NCI-H187 treated with DMSO at 0.1 percent for 48 hours (cell line): ENCODE results near the gene VIPR1.

Experiments used
- DNase-seq: peaks from one replicate; lab custom pipeline; 2025; lab: John Stamatoyannopoulos, UW

Gene VIPR1

GRCh38 chr3:42495393-42495792 is 7.0 kb upstream of the VIPR1 start:
- DNase-seq = no peak

DNA sequence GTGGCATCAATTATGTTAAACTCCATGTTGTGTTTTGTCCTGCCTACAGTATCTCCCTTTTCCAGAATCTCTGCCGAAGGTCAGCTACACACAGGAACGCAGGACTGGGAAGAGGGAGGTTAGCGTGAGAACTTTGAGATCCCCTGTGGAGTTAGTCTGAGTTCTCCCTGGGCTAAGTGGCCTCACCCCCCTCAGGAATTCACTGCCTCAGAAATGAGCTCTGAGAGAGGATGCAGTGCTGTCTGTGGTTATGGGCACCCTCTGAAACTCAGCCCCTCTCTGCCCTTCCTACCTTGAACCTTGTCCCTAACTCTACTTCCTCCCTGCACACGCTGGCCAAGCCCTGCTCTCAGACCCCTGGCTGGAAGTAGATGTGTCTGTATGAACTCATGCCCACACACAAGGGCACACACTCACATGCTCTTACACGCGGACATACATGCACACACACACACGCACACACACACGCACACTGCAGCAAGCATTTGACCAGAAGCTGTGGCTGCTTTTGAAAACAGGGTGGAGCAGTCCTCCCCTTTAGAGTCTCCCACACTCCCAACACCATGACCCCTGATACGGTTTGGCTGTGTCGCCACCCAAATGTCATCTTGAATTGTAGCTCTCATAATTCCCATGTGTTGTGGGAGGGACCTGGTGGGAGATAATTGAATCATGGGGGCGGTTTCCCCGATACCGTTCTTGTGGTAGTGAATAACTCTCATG is 5.3 kb upstream of the VIPR1 start:
- no peak for DNase-seq

GRCh38 chr3:42498034-42498433 is 4.4 kb upstream of the VIPR1 start:
- DNase-seq = no peak

- no peak for DNase-seq
Observed at GRCh38 chr3:42498791-42499477, 3.5 kb upstream of the VIPR1 start.

DNA sequence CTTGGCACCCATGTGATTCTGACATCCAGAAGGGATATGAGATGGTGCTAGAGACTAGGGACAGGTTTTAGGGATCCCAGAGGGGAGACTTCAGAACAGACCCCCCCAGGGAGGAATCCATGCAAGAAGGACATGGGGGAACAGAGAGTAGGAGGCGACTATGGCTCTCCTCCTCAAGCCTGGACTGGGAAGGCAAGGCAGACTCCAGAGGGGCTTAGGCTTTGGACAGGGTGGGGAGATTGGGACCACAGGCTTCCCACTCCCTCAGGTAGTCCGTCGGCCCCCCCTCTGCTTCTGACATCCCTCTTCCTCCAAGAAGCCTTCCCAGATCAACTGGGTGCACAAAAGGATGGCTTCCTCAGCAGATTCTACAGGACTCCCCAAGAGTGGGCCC is 3.0 kb upstream of the VIPR1 start:
- no peak for DNase-seq

DNA sequence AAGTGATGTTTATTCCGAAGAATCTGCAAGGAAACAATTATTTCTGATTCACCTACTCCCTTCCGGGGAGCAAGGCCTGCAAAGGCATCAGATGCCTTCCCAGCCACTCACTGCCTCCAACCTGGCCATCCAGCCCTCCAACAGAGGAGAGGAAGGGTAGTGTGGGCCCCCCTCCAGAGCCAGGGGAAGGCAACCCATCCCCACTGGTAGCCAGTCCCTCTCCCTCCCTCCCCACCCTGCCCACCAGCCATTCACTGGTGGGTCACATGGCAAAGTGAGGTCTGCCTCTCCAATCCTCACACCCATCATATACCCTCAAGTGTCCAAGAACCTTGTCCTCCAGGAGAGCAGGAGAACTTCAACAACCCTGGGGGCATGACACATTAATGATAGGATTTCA is 2.4 kb upstream of the VIPR1 start:
- no peak for DNase-seq

GRCh38 chr3:42500909-42501308 is 1.5 kb upstream of the VIPR1 start:
- no peak for DNase-seq

DNA sequence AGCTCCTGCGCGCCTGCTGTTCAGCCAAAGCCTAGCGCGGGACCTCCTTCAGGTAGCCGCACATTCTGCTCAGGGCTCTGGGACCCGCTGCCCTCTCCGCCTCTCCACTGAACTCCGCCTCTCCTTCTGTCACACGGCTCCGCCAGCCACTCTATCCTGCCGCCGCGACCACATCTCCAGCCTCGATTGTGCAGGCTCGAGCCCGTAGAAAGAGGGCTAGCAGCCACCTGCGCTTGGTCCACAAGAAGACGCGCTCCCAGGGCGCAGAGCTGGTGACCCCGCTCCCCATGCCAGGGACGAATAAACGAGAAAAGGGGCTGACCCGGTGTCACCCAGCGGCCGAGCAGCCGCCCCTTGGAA is 1.1 kb upstream of the VIPR1 start:
- DNase-seq = no peak

DNA sequence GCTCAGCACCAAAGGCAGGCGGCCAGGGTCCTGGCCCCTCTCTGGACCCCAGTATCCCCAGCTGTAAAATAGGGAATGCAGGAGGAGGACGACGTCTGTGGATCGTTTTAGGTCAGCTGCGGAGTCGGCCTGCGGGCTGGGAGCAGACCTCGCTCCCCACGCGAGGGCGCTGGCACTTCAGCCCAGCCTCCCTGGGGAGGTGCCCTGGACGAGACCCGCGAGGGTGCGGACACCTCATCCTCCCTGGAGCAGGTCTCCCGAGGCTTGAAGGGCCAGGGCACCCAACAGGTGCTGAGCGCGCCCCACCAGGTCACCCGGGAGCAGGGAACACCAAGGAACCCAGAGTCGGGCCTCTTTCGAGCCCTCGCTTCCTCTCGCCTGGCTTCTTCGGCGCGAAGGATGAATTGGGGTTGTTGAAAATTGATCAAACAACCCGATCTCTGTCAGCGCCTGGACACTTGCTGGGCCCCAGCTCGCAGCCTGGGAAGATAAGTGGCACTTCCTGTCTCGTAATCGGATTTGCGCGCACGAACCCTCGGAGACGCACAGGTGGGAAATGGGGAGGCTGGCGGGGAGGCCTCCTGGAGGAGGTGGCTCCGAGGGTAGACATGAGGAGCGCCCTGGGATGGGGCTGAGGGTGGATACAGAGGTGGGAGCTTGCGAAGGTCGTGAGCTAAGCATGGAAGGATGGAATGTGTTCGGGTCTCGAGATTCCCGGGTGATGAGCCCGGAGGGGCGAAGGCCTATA is 588 bp upstream of the VIPR1 start:
- DNase-seq = no peak

- no peak for DNase-seq
Observed at GRCh38 chr3:42503251-42503924, 945 bp downstream of the VIPR1 start.

GRCh38 chr3:42503957-42504333 is 1.5 kb downstream of the VIPR1 start:
- DNase-seq = no peak

- no peak for DNase-seq
Observed at GRCh38 chr3:42504334-42505127, 2.1 kb downstream of the VIPR1 start.

DNA sequence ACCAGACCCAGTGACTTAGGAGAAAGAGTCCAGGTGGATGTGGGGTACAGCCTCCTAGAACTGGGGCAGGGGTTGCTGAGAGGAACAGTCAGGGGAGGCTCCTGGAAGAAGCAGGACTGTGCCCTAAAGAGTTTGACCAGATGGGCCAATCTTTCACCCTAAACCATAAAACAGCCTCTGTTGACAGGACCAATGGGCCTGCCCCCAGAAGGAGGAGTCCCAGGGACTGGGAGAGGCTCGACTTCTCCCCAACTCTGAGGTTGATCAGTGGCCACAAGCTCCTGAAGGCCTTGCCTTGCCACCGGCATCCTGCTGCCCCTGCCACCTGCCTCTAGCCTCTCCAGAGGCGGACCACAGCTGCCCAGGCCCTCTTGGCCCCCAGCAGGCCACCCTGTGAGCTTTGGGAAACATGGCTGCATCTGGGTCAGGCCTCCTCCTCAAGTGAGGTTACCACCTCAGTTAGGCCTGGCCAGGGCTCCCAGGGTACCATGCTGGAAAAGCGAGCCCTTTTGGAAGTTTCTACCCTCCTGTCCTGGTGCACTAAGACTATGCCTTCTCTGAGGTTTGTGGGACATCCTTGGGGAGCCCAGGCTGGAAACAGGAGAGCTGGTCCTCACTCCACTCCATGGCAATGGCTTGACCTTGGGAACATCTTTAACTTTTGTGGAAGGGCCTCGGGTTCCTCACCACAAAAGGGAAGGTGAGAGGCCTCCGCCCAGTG is 2.8 kb downstream of the VIPR1 start:
- no peak for DNase-seq

GRCh38 chr3:42505849-42506410 is 3.5 kb downstream of the VIPR1 start:
- DNase-seq = no peak

DNA sequence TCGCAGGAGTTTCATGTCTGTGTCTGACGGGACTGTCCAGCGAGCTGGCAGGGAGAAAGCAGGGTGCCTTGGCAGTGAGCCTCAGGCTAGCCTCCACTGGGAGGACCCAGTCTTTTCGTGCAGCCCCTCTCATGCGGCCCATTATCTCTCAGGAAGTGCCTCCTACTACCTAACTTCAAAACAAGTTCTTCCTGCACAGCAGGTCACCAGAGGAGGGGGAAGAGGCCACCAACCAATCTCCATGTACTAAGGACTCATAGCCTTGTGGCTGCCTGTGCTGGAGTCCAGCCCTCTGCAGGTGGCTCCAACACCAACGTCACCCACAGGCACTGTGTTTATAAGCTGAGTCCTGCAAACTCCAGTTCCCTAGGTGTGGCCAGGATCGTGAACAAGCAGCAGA is 4.8 kb downstream of the VIPR1 start:
- no peak for DNase-seq

GRCh38 chr3:42507761-42508335 is 5.4 kb downstream of the VIPR1 start:
- no peak for DNase-seq

- no peak for DNase-seq
Observed at GRCh38 chr3:42508562-42508961, 6.1 kb downstream of the VIPR1 start.

GRCh38 chr3:42509111-42509510 is 6.7 kb downstream of the VIPR1 start:
- no peak for DNase-seq

DNA sequence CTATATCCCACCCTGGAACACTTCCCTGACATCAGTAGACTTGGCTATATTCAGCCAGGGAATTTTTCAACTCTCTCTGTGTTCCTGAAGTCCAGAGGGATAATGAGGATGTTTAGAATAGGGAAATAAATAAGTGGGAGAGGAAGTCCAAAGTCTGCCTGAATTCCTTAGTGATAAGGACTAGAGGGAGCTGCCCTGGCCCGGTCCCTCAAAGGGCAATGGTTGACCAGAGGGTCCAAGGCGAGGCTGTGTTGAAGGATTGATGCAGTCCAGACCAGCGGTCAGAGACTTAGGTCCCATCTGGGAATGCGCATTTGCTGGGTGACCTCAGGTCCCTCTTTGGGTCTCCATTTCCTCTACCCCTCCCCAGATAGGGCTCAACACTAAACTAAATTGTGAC is 7.9 kb downstream of the VIPR1 start:
- no peak for DNase-seq

DNA sequence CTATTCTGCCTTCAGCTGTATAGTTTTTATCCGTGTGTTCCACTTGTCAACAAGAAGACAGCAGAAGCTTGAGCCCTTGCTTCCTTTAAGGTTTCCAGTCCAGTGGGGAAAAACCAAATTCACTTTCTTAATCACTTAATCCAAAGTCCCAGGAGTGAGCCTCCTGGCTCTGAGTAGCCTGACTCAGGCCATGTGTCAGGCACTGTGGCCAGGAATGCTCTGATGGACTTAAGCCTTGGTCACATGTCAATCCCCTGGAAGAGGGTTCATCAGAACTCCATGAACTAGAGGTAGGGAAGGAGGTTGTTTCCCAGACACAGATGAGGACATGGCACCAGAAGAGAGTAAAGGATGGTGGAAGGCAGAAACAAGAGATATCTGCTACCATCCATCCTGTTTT is 8.8 kb downstream of the VIPR1 start:
- no peak for DNase-seq

- DNase-seq = no peak
Observed at GRCh38 chr3:42511736-42512135, 9.3 kb downstream of the VIPR1 start.
